ENCODE data around the gene REX1BD. TPM values are rescaled to one million over a fixed set of nuclear protein-coding genes. Genes with fewer than 3 reads are reported as not detected.

Gene REX1BD
- total RNA-seq, 2 donors from 2014 or later = 98.9 to 149 TPM

- Histone ChIP-seq H3K9me3 (no peaks in the 10 kb centered on the region), H3K27me3 (replicated peaks; ENCODE audit: insufficient read depth) (no peaks in the 10 kb centered on the region), H3K27ac (no peak overlapping the region), H3K4me3 (peak overlapping the region; percentile 20 to 35), H3K4me1 (replicated peaks) (peaks cover 10% of the 10 kb centered on the region), H3K36me3 (peaks cover 0 to 3% of the 10 kb centered on the region in 2 donors)
- under 1% methylated on average over 54 of the region's 54 CpGs for WGBS
- peak; percentile 72 for DNase-seq (ENCODE audit: low spot score)
- intact Hi-C loops (cut with DNase I) = loop anchor here (2.0 kb wide), 1 partner anchor 253 kb away; no protein-coding TSS in a partner anchor
- no peak for TF ChIP-seq POLR2AphosphoS5 (IDR thresholded peaks at IDR 0.05)
- TF ChIP-seq, protein P1, sequence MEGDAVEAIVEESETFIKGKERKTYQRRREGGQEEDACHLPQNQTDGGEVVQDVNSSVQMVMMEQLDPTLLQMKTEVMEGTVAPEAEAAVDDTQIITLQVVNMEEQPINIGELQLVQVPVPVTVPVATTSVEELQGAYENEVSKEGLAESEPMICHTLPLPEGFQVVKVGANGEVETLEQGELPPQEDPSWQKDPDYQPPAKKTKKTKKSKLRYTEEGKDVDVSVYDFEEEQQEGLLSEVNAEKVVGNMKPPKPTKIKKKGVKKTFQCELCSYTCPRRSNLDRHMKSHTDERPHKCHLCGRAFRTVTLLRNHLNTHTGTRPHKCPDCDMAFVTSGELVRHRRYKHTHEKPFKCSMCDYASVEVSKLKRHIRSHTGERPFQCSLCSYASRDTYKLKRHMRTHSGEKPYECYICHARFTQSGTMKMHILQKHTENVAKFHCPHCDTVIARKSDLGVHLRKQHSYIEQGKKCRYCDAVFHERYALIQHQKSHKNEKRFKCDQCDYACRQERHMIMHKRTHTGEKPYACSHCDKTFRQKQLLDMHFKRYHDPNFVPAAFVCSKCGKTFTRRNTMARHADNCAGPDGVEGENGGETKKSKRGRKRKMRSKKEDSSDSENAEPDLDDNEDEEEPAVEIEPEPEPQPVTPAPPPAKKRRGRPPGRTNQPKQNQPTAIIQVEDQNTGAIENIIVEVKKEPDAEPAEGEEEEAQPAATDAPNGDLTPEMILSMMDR (IDR thresholded peaks at IDR 0.05) = peak; percentile 78 to 94 (median 90)
Measured at GRCh38 chr19:18594096-18594823, 5.7 kb downstream of the REX1BD start.

DNA sequence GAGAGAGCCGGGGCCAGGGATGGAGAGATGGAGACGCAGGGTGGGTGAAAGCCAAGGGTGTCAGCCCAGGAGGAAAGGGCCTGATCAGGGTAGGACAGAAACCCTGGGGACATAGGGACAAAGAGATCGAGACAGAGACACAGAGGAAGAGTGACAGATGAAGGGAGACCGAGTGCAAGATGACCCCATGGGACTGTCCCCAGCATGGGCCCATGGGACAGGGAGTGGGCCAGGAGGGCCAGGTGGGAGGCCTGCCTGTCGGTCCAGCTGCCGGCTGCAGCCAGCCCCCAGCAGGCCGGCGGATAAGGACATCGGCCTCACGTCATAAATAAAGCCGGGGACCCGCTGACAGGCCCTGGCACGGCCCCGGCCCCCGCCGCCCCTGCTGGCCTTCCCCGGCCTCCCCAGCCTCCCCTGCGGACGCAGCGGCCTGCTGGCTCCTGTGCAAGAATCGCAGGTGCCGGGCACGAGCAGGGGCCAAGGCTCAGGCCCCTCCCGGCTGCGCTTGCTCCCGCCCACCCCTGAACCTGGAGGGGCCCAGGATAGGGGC is 6.3 kb downstream of the REX1BD start:
- Histone ChIP-seq H3K36me3 (peaks cover 0 to 3% of the 10 kb centered on the region in 2 donors), H3K9me3 (no peaks in the 10 kb centered on the region), H3K4me1 (replicated peaks) (peaks cover 5% of the 10 kb centered on the region), H3K4me3 (peak overlapping the region; percentile 20 to 35), H3K27me3 (replicated peaks; ENCODE audit: insufficient read depth) (no peaks in the 10 kb centered on the region), H3K27ac (no peak overlapping the region)
- intact Hi-C loops (cut with DNase I) = loop anchor here (2.0 to 5.0 kb wide), 2 partner anchors 77 to 252 kb away; no protein-coding TSS in a partner anchor
- no peak for DNase-seq (ENCODE audit: low spot score)
- TF ChIP-seq POLR2A (IDR thresholded peaks at IDR 0.05) (no peak), POLR2AphosphoS5 (IDR thresholded peaks at IDR 0.05) (no peak)
- TF ChIP-seq, protein P1 (IDR thresholded peaks at IDR 0.05) = no peak
- 15% methylated on average over 22 of the region's 26 CpGs for WGBS

DNA sequence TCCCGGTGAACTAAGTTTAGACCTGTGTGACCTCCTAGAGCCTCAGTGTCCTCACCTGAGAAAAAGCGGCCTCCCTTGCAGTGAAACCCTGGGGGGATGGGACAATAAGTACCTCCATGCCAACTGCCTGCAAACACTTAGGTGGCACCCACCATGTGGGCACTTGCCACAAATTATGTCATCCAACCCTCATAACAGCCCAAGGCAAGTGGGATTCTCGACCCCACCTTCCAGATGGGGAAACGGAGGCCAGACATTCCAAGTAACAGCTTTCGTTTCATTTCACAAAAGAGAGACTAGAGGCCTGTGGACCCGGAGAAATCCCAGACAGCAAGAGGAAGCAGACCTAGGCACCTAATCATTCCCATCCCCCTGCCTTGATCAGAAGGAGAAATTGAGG is 6.9 kb downstream of the REX1BD start:
- H3K27ac ChIP-seq = no peak overlapping the region
- peaks cover 0 to 3% of the 10 kb centered on the region in 2 donors for H3K36me3 ChIP-seq
- intact Hi-C loops (cut with DNase I) = loop anchor here (2.0 to 5.0 kb wide), 2 partner anchors 77 to 251 kb away; no protein-coding TSS in a partner anchor
- H3K27me3 ChIP-seq (replicated peaks; ENCODE audit: insufficient read depth) = no peaks in the 10 kb centered on the region
- DNase-seq (ENCODE audit: low spot score) = no peak
- no peak overlapping the region for H3K4me3 ChIP-seq
- peaks cover 5% of the 10 kb centered on the region for H3K4me1 ChIP-seq (replicated peaks)
- no peaks in the 10 kb centered on the region for H3K9me3 ChIP-seq
- TF ChIP-seq POLR2A (IDR thresholded peaks at IDR 0.05) (no peak), POLR2AphosphoS5 (IDR thresholded peaks at IDR 0.05) (no peak)
- TF ChIP-seq, protein P1 (IDR thresholded peaks at IDR 0.05) = no peak
- WGBS = 69% methylated on average over 6 of the region's 6 CpGs

- no peaks in the 10 kb centered on the region for H3K27me3 ChIP-seq (replicated peaks; ENCODE audit: insufficient read depth)
- no peak overlapping the region for H3K4me3 ChIP-seq
- intact Hi-C loops (cut with DNase I) = loop anchor here (5.0 kb wide), 1 partner anchor 76 kb away; no protein-coding TSS in a partner anchor
- no peak for DNase-seq (ENCODE audit: low spot score)
- no peak overlapping the region for H3K27ac ChIP-seq
- WGBS = 24% methylated on average over 20 of the region's 21 CpGs
- H3K36me3 ChIP-seq = no peaks in the 10 kb centered on the region
- TF ChIP-seq POLR2A (IDR thresholded peaks at IDR 0.05) = no peak
- TF ChIP-seq, protein P1 (IDR thresholded peaks at IDR 0.05) = no peak
- TF ChIP-seq POLR2AphosphoS5 (IDR thresholded peaks at IDR 0.05) = no peak
- H3K9me3 ChIP-seq = no peaks in the 10 kb centered on the region
- peaks cover 5% of the 10 kb centered on the region for H3K4me1 ChIP-seq (replicated peaks)
Measured at GRCh38 chr19:18596752-18597157, 8.2 kb downstream of the REX1BD start.

Data from prostate gland (tissue), 2 donors.